H1 (cell line): ENCODE data around the gene GALNT18. TPM values are rescaled to one million over a fixed set of nuclear protein-coding genes. Genes with fewer than 3 reads are reported as not detected.

Experiments
- KDM5A ChIP-seq: fragments of 200-600 bp; IDR thresholded peaks from 2 replicates; pipeline ENCODE4 v1.7.1; 2012; ENCODE audit warnings: mild to moderate bottlenecking, low read length, inconsistent platforms, mixed read lengths
- TEAD4 ChIP-seq: IDR thresholded peaks from 2 replicates; pipeline ENCODE4 v1.6.1; 2012; ENCODE audit warnings: low read depth, low read length, inconsistent platforms, mixed read lengths
- polyA plus RNA-seq, 7 experiments: library from polyadenylated mRNA; depleted of rRNA in 3 of 7; stranded (reverse) in 5 of 7; unstranded in 2 of 7; fragments of >200 nt in 5 of 7; fragments of 200-250 nt in 2 of 7; gene quantifications; 1 replicate in 5 of 7; 2 replicates in 1 of 7; 4 replicates in 1 of 7; pipeline versions ENCODE4 v1.2.1 to v1.2.3, GENCODE V29; 2011 to 2013; ENCODE audit warnings: missing spikeins in 2 of 7, mixed read lengths in 2 of 7
- total RNA-seq: library from RNA; stranded (reverse); fragmentation: NEBNext Ultra II Directional; extraction: Animal tissue kit (Norgen Biotek cat#: 25700); gene quantifications from 2 replicates; pipeline ENCODE4 v1.2.1, GENCODE V29; 2021

The GALNT18 gene
- total and polyA plus RNA-seq, 2 of the 8 experiments (the other 6 are each of a cell fraction or from before 2014, with no cell fraction given) = 6.0 to 9.4 TPM

GRCh38 chr11:11296434-11296833, 325.4 kb downstream of the GALNT18 start (continued):
- TF ChIP-seq KDM5A (no peak), TEAD4 (no peak)
